ENCODE measurements around the gene PNCK.
"Not testable (repeated sequence)": the region's sequence is repeated elsewhere in the genome, so short reads cannot be mapped to it uniquely, and the experiment has no call there.

PNCK gene

GRCh38 chrX:153685751-153686696 is 12.4 kb upstream of the PNCK start:
- DNase-seq (ENCODE audit: low spot score): no peak

- no peak for DNase-seq (ENCODE audit: low spot score)
Measured at GRCh38 chrX:153685156-153685536, 11.5 kb upstream of the PNCK start.

GRCh38 chrX:153684467-153685155 is 11.0 kb upstream of the PNCK start:
- DNase-seq (ENCODE audit: low spot score): no peak

GRCh38 chrX:153683486-153683885 is 9.9 kb upstream of the PNCK start:
- not testable (repeated sequence) for DNase-seq (ENCODE audit: low spot score)

- no peak for DNase-seq (ENCODE audit: low spot score)
Measured at GRCh38 chrX:153681175-153681574, 7.6 kb upstream of the PNCK start.

GRCh38 chrX:153674219-153674851 is 722 bp upstream of the PNCK start:
- DNase-seq (ENCODE audit: low spot score): no peak

- DNase-seq (ENCODE audit: low spot score): no peak
Measured at GRCh38 chrX:153672531-153673427, 834 bp downstream of the PNCK start.

GRCh38 chrX:153671589-153672530 is 1.8 kb downstream of the PNCK start:
- no peak for DNase-seq (ENCODE audit: low spot score)

- DNase-seq (ENCODE audit: low spot score): no peak
Measured at GRCh38 chrX:153670748-153671588, 2.6 kb downstream of the PNCK start.

- no peak for DNase-seq (ENCODE audit: low spot score)
Measured at GRCh38 chrX:153669901-153670731, 3.5 kb downstream of the PNCK start.

GRCh38 chrX:153669174-153669890 is 4.3 kb downstream of the PNCK start:
- DNase-seq (ENCODE audit: low spot score): no peak

GRCh38 chrX:153668423-153669173 is 5.0 kb downstream of the PNCK start:
- DNase-seq (ENCODE audit: low spot score): no peak

GRCh38 chrX:153667956-153668396 is 5.6 kb downstream of the PNCK start:
- DNase-seq (ENCODE audit: low spot score): peak; percentile 73

GRCh38 chrX:153667281-153667955 is 6.2 kb downstream of the PNCK start:
- no peak for DNase-seq (ENCODE audit: low spot score)

- DNase-seq (ENCODE audit: low spot score): no peak
Measured at GRCh38 chrX:153665726-153666306, 7.8 kb downstream of the PNCK start.

GRCh38 chrX:153662266-153662665 is 11.3 kb downstream of the PNCK start:
- DNase-seq (ENCODE audit: low spot score): no peak

Data from RKO (cell line).